ENCODE measurements around the gene COMT.

Gene COMT

GRCh38 chr22:19986410-19987341 is 45.1 kb downstream of the COMT start:
- peaks cover 14% of the 10 kb centered on the region for H3K4me1 ChIP-seq (ENCODE audit: control insufficient read depth, insufficient read depth, low read length)
- peak overlapping the region; percentile 52 for H3K27ac ChIP-seq (ENCODE audit: extremely low read depth, low read depth, low read length)
- no peaks in the 10 kb centered on the region for H3K9me3 ChIP-seq (ENCODE audit: control insufficient read depth, insufficient read depth, low read depth, low read length)
- peak overlapping the region; percentile 66 for H3K4me3 ChIP-seq (ENCODE audit: low read depth, low read length)
- CTCF ChIA-PET: interaction anchor here (0.9 to 1.3 kb wide), 2 partner anchors 12 to 26 kb away, joined by 3 to 4 read pairs; no protein-coding TSS in a partner anchor
- POLR2A ChIA-PET: interaction anchor here (0.6 to 1.4 kb wide), 9 partner anchors 9 to 131 kb away, joined by 3 to 5 read pairs (median 4); partner anchors contain the start of genes TANGO2 and TRMT2A
- H3K36me3 ChIP-seq (ENCODE audit: control insufficient read depth in 2 of 2, insufficient read depth in 1 of 2, low read length in 2 of 2): peaks cover 0 to 3% of the 10 kb centered on the region in 2 experiments; a peak in 1 of 3 replicates
- TF ChIP-seq HOXA7 (CRISPR knock-in tag; IDR thresholded peaks at IDR 0.05; ENCODE audit: borderline replicate concordance): no peak
- TF ChIP-seq ZNF211 (tag by site-specific recombination; IDR thresholded peaks at IDR 0.05; ENCODE audit: low read depth): no peak
- peak; percentile 73; the same call in 1 of the 2 replicates for TF ChIP-seq BCL11B (tag by site-specific recombination; IDR thresholded peaks at IDR 0.05; ENCODE audit: low read depth)
- no peak for TF ChIP-seq SALL2 (tag by site-specific recombination; IDR thresholded peaks at IDR 0.05; ENCODE audit: borderline replicate concordance)
- 0 out of 2 replicates have a peak, but pooled peaks have one; percentile 55 for TF ChIP-seq BCL11A (tag by site-specific recombination; IDR thresholded peaks at IDR 0.05; ENCODE audit: low read depth)
- TF ChIP-seq ZXDB (tag by site-specific recombination; IDR thresholded peaks at IDR 0.05): peak; percentile 68
- TF ChIP-seq ZFHX2 (tag by site-specific recombination; conservative IDR thresholded peaks at IDR 0.05): 0 out of 2 replicates have a peak, but pooled peaks have one; percentile 44
- no peak for TF ChIP-seq ZNF248 (tag by site-specific recombination; IDR thresholded peaks at IDR 0.05)
- TF ChIP-seq ZBTB7A (tag by site-specific recombination; IDR thresholded peaks at IDR 0.05; ENCODE audit: low read depth): peak; percentile 70; the same call in 1 of the 2 replicates
- TF ChIP-seq WT1 (tag by site-specific recombination; IDR thresholded peaks at IDR 0.05): 0 out of 2 replicates have a peak, but pooled peaks have one; percentile 25
- no peak for TF ChIP-seq ZNF747 (tag by site-specific recombination; IDR thresholded peaks at IDR 0.05)
- no peak for TF ChIP-seq ZNF169 (tag by site-specific recombination; IDR thresholded peaks at IDR 0.05)
- TF ChIP-seq ZNF324 (tag by site-specific recombination; IDR thresholded peaks at IDR 0.05): no peak
- TF ChIP-seq ZNF10 (tag by site-specific recombination; IDR thresholded peaks at IDR 0.05): no peak
- no peak for TF ChIP-seq ZNF280D (tag by site-specific recombination; IDR thresholded peaks at IDR 0.05)
- peak; percentile 78 for TF ChIP-seq ZBTB8A (tag by site-specific recombination; IDR thresholded peaks at IDR 0.05)
- no peak for TF ChIP-seq ZSCAN16 (tag by site-specific recombination; IDR thresholded peaks at IDR 0.05)
- TF ChIP-seq ZNF629 (tag by site-specific recombination; IDR thresholded peaks at IDR 0.05): no peak
- TF ChIP-seq GFI1B (tag by site-specific recombination; IDR thresholded peaks at IDR 0.05): no peak
- no peak for TF ChIP-seq ZNF792 (tag by site-specific recombination; IDR thresholded peaks at IDR 0.05)
- peak; percentile 89 for TF ChIP-seq ZNF366 (tag by site-specific recombination; conservative IDR thresholded peaks at IDR 0.05)
- TF ChIP-seq ZNF561 (tag by site-specific recombination; IDR thresholded peaks at IDR 0.05; ENCODE audit: borderline replicate concordance): no peak
- TF ChIP-seq ZNF514 (tag by site-specific recombination; IDR thresholded peaks at IDR 0.05): no peak
- TF ChIP-seq ZBTB48 (tag by site-specific recombination; IDR thresholded peaks at IDR 0.05): peak; percentile 42; the same call in 1 of the 2 replicates
- no peak for TF ChIP-seq ZNF529 (tag by site-specific recombination; IDR thresholded peaks at IDR 0.05; ENCODE audit: insufficient replicate concordance)
- TF ChIP-seq SP7 (tag by site-specific recombination; IDR thresholded peaks at IDR 0.05): peak; percentile 52; the same call in 1 of the 2 replicates
- peak; percentile 63 for TF ChIP-seq ZBTB17 (tag by site-specific recombination; IDR thresholded peaks at IDR 0.05)
- TF ChIP-seq, protein P1, sequence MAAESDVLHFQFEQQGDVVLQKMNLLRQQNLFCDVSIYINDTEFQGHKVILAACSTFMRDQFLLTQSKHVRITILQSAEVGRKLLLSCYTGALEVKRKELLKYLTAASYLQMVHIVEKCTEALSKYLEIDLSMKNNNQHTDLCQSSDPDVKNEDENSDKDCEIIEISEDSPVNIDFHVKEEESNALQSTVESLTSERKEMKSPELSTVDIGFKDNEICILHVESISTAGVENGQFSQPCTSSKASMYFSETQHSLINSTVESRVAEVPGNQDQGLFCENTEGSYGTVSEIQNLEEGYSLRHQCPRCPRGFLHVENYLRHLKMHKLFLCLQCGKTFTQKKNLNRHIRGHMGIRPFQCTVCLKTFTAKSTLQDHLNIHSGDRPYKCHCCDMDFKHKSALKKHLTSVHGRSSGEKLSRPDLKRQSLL (tag by site-specific recombination; IDR thresholded peaks at IDR 0.05): peak; percentile 62; the same call in 1 of the 2 replicates
- no peak for TF ChIP-seq ZNF664 (tag by site-specific recombination; IDR thresholded peaks at IDR 0.05)
- TF ChIP-seq KLF9 (tag by site-specific recombination; IDR thresholded peaks at IDR 0.05; ENCODE audit: low read depth): peak; percentile 32; the same call in 1 of the 2 replicates
- peak; percentile 83 for TF ChIP-seq GLIS2 (tag by site-specific recombination; IDR thresholded peaks at IDR 0.05)
- peak; percentile 17; the same call in 1 of the 2 replicates for TF ChIP-seq ZNF785 (tag by site-specific recombination; IDR thresholded peaks at IDR 0.05)
